A673 (cell line): ENCODE measurements around the gene MUSTN1.

Experiments used
- EZH2 ChIP-seq: fragments of 200-600 bp; sonication (generic); IDR thresholded peaks from 2 replicates; pipeline ENCODE4 v1.6.1; 2017; ENCODE audit warnings: borderline replicate concordance, low read depth, mild to moderate bottlenecking, mixed read lengths, antibody characterized with exemption, low read length; ENCODE audit not compliant: poor library complexity, severe bottlenecking
- TF ChIP-seq, protein P1 (sequence below): fragments of 300-800, 200-600 bp; sonication (generic); conservative IDR thresholded peaks from 2 replicates; pipeline ENCODE4 v1.5.1; 2017; ENCODE audit warnings: low read depth, mild to moderate bottlenecking, antibody characterized with exemption, low read length, moderate library complexity, mixed read lengths

DNA sequence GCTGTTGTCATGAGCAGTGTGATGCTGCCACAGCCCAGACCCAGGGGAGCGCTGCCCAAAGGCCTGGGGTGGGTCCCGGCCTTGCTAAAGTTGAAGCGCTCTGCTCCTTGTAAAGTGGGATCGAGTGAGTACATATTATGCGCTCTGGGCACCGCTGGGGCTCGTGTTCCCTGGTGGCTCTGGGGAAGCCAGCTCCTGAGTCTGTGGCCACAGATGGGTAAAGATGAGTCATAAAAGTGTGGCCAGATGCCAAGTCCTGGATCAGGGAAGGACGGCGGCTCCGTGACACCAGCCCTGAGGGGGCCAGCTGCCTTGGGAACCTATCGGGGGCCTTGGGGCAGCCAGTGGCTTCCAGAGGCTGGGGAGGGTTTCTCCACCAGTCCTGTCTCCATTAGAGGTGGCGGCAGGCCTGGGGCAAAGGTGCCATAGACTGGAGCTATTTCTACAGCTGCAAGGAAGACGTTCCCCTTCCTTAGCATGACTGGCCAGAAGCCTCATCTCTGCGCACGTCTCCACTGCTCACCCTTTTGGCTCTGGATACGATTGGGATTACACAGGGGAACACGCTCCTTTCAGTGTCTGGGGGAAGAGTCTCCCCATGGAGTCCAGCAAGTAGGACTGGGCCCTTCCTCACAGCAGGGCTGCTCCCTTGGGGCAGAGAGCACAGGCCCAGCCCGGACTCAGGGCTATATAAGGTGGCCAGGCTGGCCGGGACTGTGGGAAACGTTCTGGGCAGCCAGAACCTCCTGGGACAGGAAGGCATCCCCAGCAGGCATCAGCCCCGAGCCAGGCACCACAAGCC lies 3.1 kb downstream of the MUSTN1 start:
- TF ChIP-seq, protein P1, sequence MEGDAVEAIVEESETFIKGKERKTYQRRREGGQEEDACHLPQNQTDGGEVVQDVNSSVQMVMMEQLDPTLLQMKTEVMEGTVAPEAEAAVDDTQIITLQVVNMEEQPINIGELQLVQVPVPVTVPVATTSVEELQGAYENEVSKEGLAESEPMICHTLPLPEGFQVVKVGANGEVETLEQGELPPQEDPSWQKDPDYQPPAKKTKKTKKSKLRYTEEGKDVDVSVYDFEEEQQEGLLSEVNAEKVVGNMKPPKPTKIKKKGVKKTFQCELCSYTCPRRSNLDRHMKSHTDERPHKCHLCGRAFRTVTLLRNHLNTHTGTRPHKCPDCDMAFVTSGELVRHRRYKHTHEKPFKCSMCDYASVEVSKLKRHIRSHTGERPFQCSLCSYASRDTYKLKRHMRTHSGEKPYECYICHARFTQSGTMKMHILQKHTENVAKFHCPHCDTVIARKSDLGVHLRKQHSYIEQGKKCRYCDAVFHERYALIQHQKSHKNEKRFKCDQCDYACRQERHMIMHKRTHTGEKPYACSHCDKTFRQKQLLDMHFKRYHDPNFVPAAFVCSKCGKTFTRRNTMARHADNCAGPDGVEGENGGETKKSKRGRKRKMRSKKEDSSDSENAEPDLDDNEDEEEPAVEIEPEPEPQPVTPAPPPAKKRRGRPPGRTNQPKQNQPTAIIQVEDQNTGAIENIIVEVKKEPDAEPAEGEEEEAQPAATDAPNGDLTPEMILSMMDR = no peak
- TF ChIP-seq EZH2 = no peak
